HFF-Myc (cell line): Measurements from ENCODE around the gene SLIT1.

Experiments used
- DNase-seq: peaks from one replicate; pipeline ENCODE4 v3.0.0-alpha.2; 2011; ENCODE audit warnings: low read depth; ENCODE audit errors: extremely low read depth
- H3K4me3 ChIP-seq: replicated peaks from 2 replicates; pipeline ENCODE4 v1.5.1; 2011; ENCODE audit warnings: low read depth, mild to moderate bottlenecking, control low read depth, low read length
- CTCF ChIP-seq: IDR thresholded peaks from 2 replicates; pipeline ENCODE4 v1.5.1; 2012; ENCODE audit warnings: mild to moderate bottlenecking, low read depth, low read length, control low read depth; ENCODE audit errors: missing control alignments

SLIT1 gene

DNA sequence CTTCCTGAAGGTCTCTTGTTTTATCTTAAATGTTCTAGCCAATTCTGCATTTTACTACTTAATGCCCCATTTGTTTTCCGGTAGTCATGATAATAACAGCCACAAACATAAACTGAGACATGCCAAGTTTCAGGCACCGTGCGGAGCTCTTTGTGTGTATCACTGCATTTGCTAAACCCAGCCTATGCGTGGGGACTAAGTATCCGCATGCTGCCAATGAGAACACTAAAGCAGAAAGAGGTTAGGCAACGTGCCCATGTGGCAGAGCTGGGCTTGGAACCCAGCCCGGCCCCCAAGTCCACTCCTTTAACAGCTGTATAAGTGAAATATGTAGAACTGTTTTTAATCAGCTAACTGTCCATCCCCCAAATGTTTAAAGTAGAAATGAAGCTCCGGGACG lies 54.1 kb downstream of the SLIT1 start:
- H3K4me3 ChIP-seq, result no peak overlapping the region
- peak; percentile 32 for DNase-seq
- TF ChIP-seq CTCF, result no peak

- H3K4me3 ChIP-seq, result no peak overlapping the region
- DNase-seq, result no peak
- no peak for TF ChIP-seq CTCF
These were observed 54.6 kb downstream of the SLIT1 start for GRCh38 chr10:97131181-97131628.

DNA sequence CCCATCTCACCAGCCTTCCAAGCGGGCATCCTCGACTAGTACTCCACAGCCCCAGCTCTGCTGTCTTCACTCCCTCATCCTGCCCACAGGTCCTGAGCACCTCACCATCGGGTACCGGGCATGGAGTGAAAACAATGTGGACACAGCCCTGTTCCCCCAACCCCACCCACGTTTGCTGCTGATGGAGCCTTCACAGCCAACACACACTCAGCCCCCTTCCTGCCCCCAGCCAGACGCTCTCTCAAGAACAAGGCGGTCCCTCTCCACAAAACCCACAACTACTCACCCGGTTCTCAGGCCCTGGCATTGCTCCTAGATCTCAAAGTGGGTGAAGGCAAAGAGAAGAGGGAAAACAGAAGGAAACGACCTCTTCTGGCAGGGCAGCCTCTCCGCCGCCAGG lies 56.1 kb downstream of the SLIT1 start:
- no peak overlapping the region for H3K4me3 ChIP-seq
- DNase-seq, result no peak
- no peak for TF ChIP-seq CTCF

GRCh38 chr10:97128516-97129154 lies 57.1 kb downstream of the SLIT1 start:
- no peak for TF ChIP-seq CTCF
- DNase-seq, result no peak
- H3K4me3 ChIP-seq, result no peak overlapping the region

DNA sequence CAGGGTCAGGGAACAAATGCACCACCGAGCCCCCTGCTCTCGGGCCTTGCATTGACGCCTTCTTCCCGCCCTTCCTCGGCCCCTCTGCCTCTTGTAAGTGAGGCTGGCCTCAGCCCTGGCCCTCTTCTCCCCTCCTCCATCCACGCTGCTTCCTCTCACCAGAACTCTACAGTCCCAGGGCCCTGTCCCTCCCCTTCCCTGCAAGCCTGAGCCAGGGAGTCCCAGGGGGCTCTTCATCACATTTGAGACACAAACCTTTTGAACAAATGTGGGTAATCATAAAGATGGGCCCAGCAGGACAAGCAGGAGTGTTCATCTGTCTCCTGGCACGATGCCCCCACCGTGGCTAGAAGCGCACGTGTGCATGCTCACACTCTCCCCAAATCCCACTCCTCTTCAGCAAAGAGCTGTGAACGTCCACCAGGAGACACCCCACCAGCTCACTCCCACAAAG lies 57.7 kb downstream of the SLIT1 start:
- H3K4me3 ChIP-seq, result no peak overlapping the region
- TF ChIP-seq CTCF, result no peak
- DNase-seq, result no peak

DNA sequence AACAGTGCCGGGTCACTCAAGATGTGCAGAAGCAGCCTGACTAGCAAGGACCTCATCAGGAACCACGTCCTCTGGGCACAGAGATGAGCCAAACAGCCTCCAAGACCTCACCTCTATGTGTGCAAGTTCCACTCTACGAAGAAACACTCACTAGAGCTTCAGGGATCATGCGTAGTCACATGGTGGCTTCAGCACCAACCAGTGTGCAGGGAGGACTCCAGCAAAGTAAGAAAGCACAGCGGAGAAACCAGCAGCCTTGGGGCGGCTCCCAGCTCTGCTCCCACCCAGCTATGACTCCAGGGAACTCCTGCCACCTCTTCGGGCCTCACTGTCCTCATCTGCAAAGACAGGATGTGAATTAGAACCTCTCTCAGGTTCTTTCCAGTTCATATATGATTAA lies 58.2 kb downstream of the SLIT1 start:
- no peak overlapping the region for H3K4me3 ChIP-seq
- no peak for DNase-seq
- TF ChIP-seq CTCF, result no peak

- TF ChIP-seq CTCF, result no peak
- H3K4me3 ChIP-seq, result no peak overlapping the region
- DNase-seq, result no peak
These were observed 61.5 kb downstream of the SLIT1 start for GRCh38 chr10:97124211-97124610.
